NCI-H510A treated with DMSO at 0.1 percent for 48 hours (cell line): ENCODE data around the gene CACNA1C.

Experiments used
- DNase-seq: peaks from one replicate; lab custom pipeline; 2025; lab: John Stamatoyannopoulos, UW

The CACNA1C gene

GRCh38 chr12:2745655-2746054, 692.9 kb downstream of the CACNA1C start:
- DNase-seq, result no peak
